MCF 10A (cell line): ENCODE measurements around the gene GFER. TPM values are rescaled to one million over a fixed set of nuclear protein-coding genes. Genes with fewer than 3 reads are reported as not detected.

Experiments
- BruUV-seq: library from RNA; stranded (reverse); fragments of 400-500 nt; replicated peaks from 2 replicates; lab custom pipeline; 2021; lab: Mats Ljungman, UMichigan
- CTCF ChIA-PET: fragments of 300-600 bp; sonication (Branson Sonifier 250); formaldehyde crosslinking; extraction: SDS; loops from one replicate; lab custom pipeline; 2021; ENCODE audit warnings: antibody characterized with exemption, inconsistent platforms; lab: Yijun Ruan, JAX
- POLR2A ChIA-PET: fragments of 300-600, 350-650 bp; sonication (Branson Sonifier 250); formaldehyde crosslinking; extraction: SDS; loops from one replicate; lab custom pipeline; 2020; ENCODE audit warnings: antibody characterized with exemption, inconsistent platforms; lab: Yijun Ruan, JAX
- DNase-seq: peaks from one replicate; pipeline ENCODE4 v3.0.0-alpha.2; 2018; ENCODE audit not compliant: unreplicated experiment
- H3K27ac Mint-ChIP-seq: one replicate; pipeline ENCODE4 v1.8.0; 2022; ENCODE audit warnings: mild to moderate bottlenecking, low read depth, mixed read lengths; ENCODE audit not compliant: unreplicated experiment
- H3K27me3 Mint-ChIP-seq: one replicate; pipeline ENCODE4 v1.8.0; 2022; ENCODE audit warnings: mixed read lengths; ENCODE audit not compliant: insufficient read depth, unreplicated experiment
- H3K36me3 Mint-ChIP-seq: one replicate; pipeline ENCODE4 v1.8.0; 2022; ENCODE audit warnings: mild to moderate bottlenecking, moderate library complexity, mixed read lengths; ENCODE audit not compliant: insufficient read depth, unreplicated experiment
- H3K4me1 Mint-ChIP-seq: one replicate; pipeline ENCODE4 v1.8.0; 2022; ENCODE audit warnings: mixed read lengths; ENCODE audit not compliant: insufficient read depth, unreplicated experiment
- H3K4me3 Mint-ChIP-seq: one replicate; pipeline ENCODE4 v1.8.0; 2022; ENCODE audit warnings: mild to moderate bottlenecking, moderate library complexity, mixed read lengths; ENCODE audit not compliant: unreplicated experiment
- H3K9me3 Mint-ChIP-seq: one replicate; pipeline ENCODE4 v1.8.0; 2022; ENCODE audit warnings: mixed read lengths; ENCODE audit not compliant: unreplicated experiment
- intact Hi-C: fragments of 100-400 bp; cut with micrococcal nuclease; formaldehyde crosslinking; loops from 2 replicates; pipeline ENCODE4 v1.14.1; 2022
- total RNA-seq: library from RNA; stranded (reverse); gene quantifications from 2 replicates; pipeline ENCODE4 v1.2.3, GENCODE V29; 2022
- TF ChIP-seq, protein P1 (sequence below): fragments of 200-600 bp; IDR thresholded peaks from one replicate; pipeline ENCODE4 v1.8.0; 2022; ENCODE audit warnings: antibody characterized with exemption, mild to moderate bottlenecking; ENCODE audit not compliant: unreplicated experiment

GFER gene
- total RNA-seq, 1 experiment from 2014 or later, result 40.8 TPM

DNA sequence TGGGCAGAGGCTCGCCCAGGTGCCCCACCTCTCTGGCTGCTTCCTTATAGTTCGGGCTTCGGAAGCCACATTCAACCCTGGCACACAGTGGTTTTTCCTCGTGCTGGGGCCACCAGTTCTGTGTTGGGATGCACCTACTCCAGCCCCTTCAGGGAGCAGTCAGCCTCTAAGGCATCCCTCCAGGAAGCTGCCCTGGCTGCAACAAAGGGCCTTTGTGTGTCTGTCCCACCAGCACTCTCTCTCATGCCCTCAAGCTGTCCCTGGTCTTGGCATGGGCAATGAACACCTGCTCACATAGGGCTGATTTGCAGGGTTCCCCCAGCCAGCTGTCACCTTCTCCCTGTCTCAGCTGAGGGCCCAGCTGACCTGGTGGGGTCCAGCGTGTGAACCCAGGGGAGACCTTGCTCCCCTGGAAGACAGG lies 2.0 kb upstream of the GFER start:
- TF ChIP-seq, protein P1, sequence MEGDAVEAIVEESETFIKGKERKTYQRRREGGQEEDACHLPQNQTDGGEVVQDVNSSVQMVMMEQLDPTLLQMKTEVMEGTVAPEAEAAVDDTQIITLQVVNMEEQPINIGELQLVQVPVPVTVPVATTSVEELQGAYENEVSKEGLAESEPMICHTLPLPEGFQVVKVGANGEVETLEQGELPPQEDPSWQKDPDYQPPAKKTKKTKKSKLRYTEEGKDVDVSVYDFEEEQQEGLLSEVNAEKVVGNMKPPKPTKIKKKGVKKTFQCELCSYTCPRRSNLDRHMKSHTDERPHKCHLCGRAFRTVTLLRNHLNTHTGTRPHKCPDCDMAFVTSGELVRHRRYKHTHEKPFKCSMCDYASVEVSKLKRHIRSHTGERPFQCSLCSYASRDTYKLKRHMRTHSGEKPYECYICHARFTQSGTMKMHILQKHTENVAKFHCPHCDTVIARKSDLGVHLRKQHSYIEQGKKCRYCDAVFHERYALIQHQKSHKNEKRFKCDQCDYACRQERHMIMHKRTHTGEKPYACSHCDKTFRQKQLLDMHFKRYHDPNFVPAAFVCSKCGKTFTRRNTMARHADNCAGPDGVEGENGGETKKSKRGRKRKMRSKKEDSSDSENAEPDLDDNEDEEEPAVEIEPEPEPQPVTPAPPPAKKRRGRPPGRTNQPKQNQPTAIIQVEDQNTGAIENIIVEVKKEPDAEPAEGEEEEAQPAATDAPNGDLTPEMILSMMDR, result no peak
- ChIA-PET CTCF (interaction anchor here (0.6 to 1.6 kb wide), 5 partner anchors 9 to 158 kb away, joined by 3 to 5 read pairs (median 5); partner anchors contain the start of gene TBL3), POLR2A (interaction anchor here (0.7 to 6.2 kb wide), 9 partner anchors 10 to 173 kb away, joined by 3 to 59 read pairs (median 7); partner anchors contain the start of genes RPL3L, RPS2, TBL3 and TRAF7)
- Mint-ChIP-seq H3K9me3 (no peaks in the 10 kb centered on the region), H3K27me3 (no peaks in the 10 kb centered on the region), H3K4me1 (peaks cover 6% of the 10 kb centered on the region), H3K4me3 (no peak overlapping the region), H3K36me3 (peaks cover 37% of the 10 kb centered on the region), H3K27ac (no peak overlapping the region)
- no TSS peak for BruUV-seq
- no peak for DNase-seq
- intact Hi-C loops, result no loop called here

DNA sequence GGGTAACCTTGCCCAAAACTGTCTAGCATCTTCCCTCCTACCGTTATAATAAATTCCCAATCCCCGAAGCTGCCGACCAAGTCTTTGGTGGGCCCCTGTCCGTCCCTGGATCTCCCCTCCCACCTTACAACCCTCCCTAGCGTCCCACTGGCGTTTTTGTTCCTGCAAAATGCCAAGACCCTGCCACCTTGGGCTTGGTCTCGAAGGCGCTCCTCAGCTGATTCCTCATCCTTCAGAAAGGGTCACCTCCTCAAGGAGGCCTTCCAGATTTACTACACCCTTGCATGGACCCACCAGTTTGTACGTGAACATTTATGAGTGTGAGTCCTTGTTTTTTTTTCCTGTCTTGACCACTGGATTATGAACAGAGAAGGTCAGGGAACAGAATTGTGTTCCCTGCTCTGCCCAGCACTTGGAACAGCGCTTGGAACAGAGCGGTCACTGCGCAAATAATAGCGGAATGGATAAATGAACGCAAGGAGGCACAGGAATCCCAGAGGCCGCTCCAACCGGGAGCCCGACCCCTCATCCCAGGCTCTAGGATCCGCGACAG lies 926 bp upstream of the GFER start:
- TF ChIP-seq, protein P1, result no peak
- intact Hi-C loops, result no loop called here
- H3K4me3 Mint-ChIP-seq, result peak overlapping the region; percentile 76
- ChIA-PET POLR2A (interaction anchor here (0.7 to 6.2 kb wide), 12 partner anchors 10 to 172 kb away, joined by 3 to 59 read pairs (median 6); partner anchors contain the start of genes RPS2, TBL3, TRAF7 and ZNF598), CTCF (interaction anchor here (1.0 kb wide), 3 partner anchors 10 to 41 kb away, joined by 3 to 5 read pairs (median 5); partner anchors contain the start of gene TBL3)
- H3K27ac Mint-ChIP-seq, result no peak overlapping the region
- DNase-seq, result no peak
- H3K36me3 Mint-ChIP-seq, result peaks cover 43% of the 10 kb centered on the region
- H3K4me1 Mint-ChIP-seq, result peaks cover 6% of the 10 kb centered on the region
- H3K27me3 Mint-ChIP-seq, result no peaks in the 10 kb centered on the region
- no TSS peak for BruUV-seq
- no peaks in the 10 kb centered on the region for H3K9me3 Mint-ChIP-seq

GRCh38 chr16:1984347-1985225 lies 593 bp downstream of the GFER start:
- no peaks in the 10 kb centered on the region for H3K27me3 Mint-ChIP-seq
- peak overlapping the region; percentile 76 for H3K4me3 Mint-ChIP-seq
- H3K36me3 Mint-ChIP-seq, result peaks cover 39% of the 10 kb centered on the region
- peaks cover 11% of the 10 kb centered on the region for H3K4me1 Mint-ChIP-seq
- no peak overlapping the region for H3K27ac Mint-ChIP-seq
- TF ChIP-seq, protein P1, result no peak
- CTCF ChIA-PET, result interaction anchor here (1.0 kb wide), 1 partner anchor 155 kb away, joined by 4 read pairs; no protein-coding TSS in a partner anchor
- intact Hi-C loops, result no loop called here
- BruUV-seq, result TSS peak; percentile 25
- POLR2A ChIA-PET, result interaction anchor here (0.6 to 5.7 kb wide), 20 partner anchors 9 to 254 kb away, joined by 3 to 59 read pairs (median 4); partner anchors contain the start of genes NUBP2, RPS2, TBL3 and TRAF7
- no peak for DNase-seq
- H3K9me3 Mint-ChIP-seq, result no peaks in the 10 kb centered on the region
